SK-N-SH (cell line): ENCODE data around the gene DMGDH. TPM values are rescaled to one million over a fixed set of nuclear protein-coding genes. Genes with fewer than 3 reads are reported as not detected.

Source experiments
- CTCF ChIA-PET: fragments of 300-600, 350-600 bp; formaldehyde crosslinking; extraction: SDS; loops from one replicate; lab custom pipeline; 2021; lab: Yijun Ruan, JAX
- POLR2A ChIA-PET: fragments of 350-600 bp; sonication (Branson Sonifier 250); formaldehyde crosslinking; extraction: SDS; loops from one replicate; lab custom pipeline; 2020; ENCODE audit warnings: antibody characterized with exemption, inconsistent platforms; lab: Yijun Ruan, JAX
- DNase-seq: peaks from one replicate; pipeline ENCODE4 v3.0.0; 2012
- H2AFZ ChIP-seq: fragments of 200-600 bp; sonication (generic); 2 replicates; pipeline ENCODE4 v1.8.1; 2016; ENCODE audit warnings: antibody characterized with exemption, mild to moderate bottlenecking, low read depth
- H3F3A ChIP-seq: fragments of 200-600 bp; sonication (generic); replicated peaks from 2 replicates; pipeline ENCODE3; 2016; ENCODE audit warnings: antibody characterized with exemption, mild to moderate bottlenecking; ENCODE audit not compliant: insufficient read depth
- H3K27ac ChIP-seq, 2 experiments: fragments of 200-500 bp in 1 of 2; fragments of 200-600 bp in 1 of 2; sonication (Bioruptor generic) in 1 of 2; sonication (generic), shearing (Covaris generic) in 1 of 2; 2 replicates each; pipeline versions ENCODE4 v1.5.1 to v1.6.1; 2014 to 2016; ENCODE audit warnings: low read depth in 2 of 2, inconsistent platforms in 1 of 2, low read length in 1 of 2, mild to moderate bottlenecking in 1 of 2, mixed read lengths in 1 of 2
- H3K27me3 ChIP-seq: fragments of 200-600 bp; sonication (generic), shearing (Covaris generic); 2 replicates; pipeline ENCODE4 v1.6.1; 2016; ENCODE audit warnings: mixed run types; ENCODE audit not compliant: insufficient read depth
- H3K36me3 ChIP-seq, 2 experiments: fragments of 200-500 bp in 1 of 2; fragments of 200-600 bp in 1 of 2; sonication (Bioruptor generic) in 1 of 2; sonication (generic) in 1 of 2; replicated peaks in 1 of 2; 2 replicates each; pipeline versions ENCODE3 to v1.5.1; 2014 to 2016; ENCODE audit warnings: low read length in 1 of 2, mild to moderate bottlenecking in 1 of 2; ENCODE audit not compliant: insufficient read depth in 2 of 2, control insufficient read depth in 1 of 2
- H3K4me1 ChIP-seq, 2 experiments: fragments of 200-500 bp in 1 of 2; fragments of 200-600 bp in 1 of 2; sonication (Bioruptor generic) in 1 of 2; sonication (generic), shearing (Covaris generic) in 1 of 2; 2 replicates each; pipeline versions ENCODE4 v1.5.1 to v1.6.1; 2014 to 2016; ENCODE audit warnings: low read depth in 1 of 2, low read length in 1 of 2, mixed run types in 1 of 2; ENCODE audit not compliant: insufficient read depth in 2 of 2, control insufficient read depth in 1 of 2
- H3K4me2 ChIP-seq: fragments of 200-600 bp; sonication (generic), shearing (Covaris generic); 2 replicates; pipeline ENCODE4 v1.6.1; 2017; ENCODE audit warnings: mixed run types
- H3K4me3 ChIP-seq, 2 experiments: fragments of 200-500 bp in 1 of 2; fragments of 200-600 bp in 1 of 2; sonication (Bioruptor generic) in 1 of 2; sonication (generic), shearing (Covaris generic) in 1 of 2; 2 replicates each; pipeline versions ENCODE4 v1.5.1 to v1.8.1; 2014 to 2016; ENCODE audit warnings: low read depth in 2 of 2, inconsistent platforms in 1 of 2, low read length in 1 of 2, mild to moderate bottlenecking in 1 of 2, mixed read lengths in 1 of 2, moderate library complexity in 1 of 2
- H3K79me2 ChIP-seq: fragments of 200-600 bp; sonication (generic); 2 replicates; pipeline ENCODE4 v1.8.1; 2017; ENCODE audit warnings: mild to moderate bottlenecking; ENCODE audit not compliant: insufficient read depth
- H3K9ac ChIP-seq: fragments of 200-600 bp; sonication (generic); 2 replicates; pipeline ENCODE4 v1.6.1; 2017; ENCODE audit warnings: mixed run types
- H3K9me2 ChIP-seq: fragments of 200-600 bp; sonication (generic); 2 replicates; pipeline ENCODE4 v1.6.1; 2017; ENCODE audit warnings: mixed run types
- H3K9me3 ChIP-seq: fragments of 200-600 bp; sonication (generic); 2 replicates; pipeline ENCODE4 v1.6.1; 2017; ENCODE audit warnings: mixed run types, mild to moderate bottlenecking, moderate library complexity
- H4K20me1 ChIP-seq: fragments of 200-600 bp; sonication (generic); 2 replicates; pipeline ENCODE4 v1.6.1; 2017; ENCODE audit warnings: mild to moderate bottlenecking, mixed run types; ENCODE audit not compliant: insufficient read depth
- ELF1 ChIP-seq: IDR thresholded peaks from 2 replicates; pipeline ENCODE4 v1.4.0; 2012
- EP300 ChIP-seq, 2 experiments: IDR thresholded peaks; 2 replicates each; pipeline versions ENCODE4 v1.4.0 to v1.6.1; 2012; ENCODE audit warnings: borderline replicate concordance in 1 of 2, low read depth in 1 of 2, low read length in 1 of 2
- FOXJ3 ChIP-seq: sonication (generic); formaldehyde crosslinking; IDR thresholded peaks from 2 replicates; pipeline ENCODE4 v1.5.1; 2020; ENCODE audit warnings: mild to moderate bottlenecking, missing genetic modification reagents
- FOXM1 ChIP-seq: IDR thresholded peaks from 2 replicates; pipeline ENCODE4 v1.4.0; 2012; ENCODE audit warnings: low read depth, mild to moderate bottlenecking
- GATA2 ChIP-seq: sonication (generic); formaldehyde crosslinking; IDR thresholded peaks from 2 replicates; pipeline ENCODE4 v1.5.0; 2020; ENCODE audit warnings: mild to moderate bottlenecking, missing genetic modification reagents
- MXI1 ChIP-seq: IDR thresholded peaks from 2 replicates; pipeline ENCODE4 v1.6.1; 2012; ENCODE audit warnings: mild to moderate bottlenecking, low read depth, low read length, improper control_type of control experiment
- POLR2AphosphoS5 ChIP-seq: IDR thresholded peaks from 2 replicates; pipeline ENCODE4 v1.6.1; 2012; ENCODE audit warnings: low read depth, low read length
- RXRA ChIP-seq: IDR thresholded peaks from 2 replicates; pipeline ENCODE4 v1.4.0; 2012; ENCODE audit warnings: low read depth, mild to moderate bottlenecking, borderline replicate concordance
- SIN3A ChIP-seq: IDR thresholded peaks from 2 replicates; pipeline ENCODE4 v1.6.1; 2012; ENCODE audit warnings: low read depth, mild to moderate bottlenecking, low read length, moderate library complexity, borderline replicate concordance
- SMC3 ChIP-seq: IDR thresholded peaks from 2 replicates; pipeline ENCODE4 v1.6.1; 2012; ENCODE audit warnings: low read depth, low read length, improper control_type of control experiment
- WGBS: methylation state at CpG from one replicate; pipeline ENCODE4 v1.1.6; 2017; ENCODE audit warnings: low lambda C conversion rate; 5-methylcytosine and 5-hydroxymethylcytosine counted together
- polyA plus RNA-seq, 3 experiments: library from polyadenylated mRNA; depleted of rRNA; stranded (reverse); fragments of >200 nt; gene quantifications; 2 replicates each; pipeline ENCODE4 v1.2.3, GENCODE V29; 2012
- TF ChIP-seq, protein P1 (sequence below): IDR thresholded peaks from 2 replicates; pipeline ENCODE4 v1.6.1; 2012; ENCODE audit warnings: mild to moderate bottlenecking, low read depth, low read length, moderate library complexity
- TF ChIP-seq, protein P2 (sequence below): fragments of 150-350 bp; IDR thresholded peaks from 2 replicates; pipeline ENCODE4 v1.6.1; 2017; ENCODE audit warnings: antibody characterized with exemption, low read length, low read depth, borderline replicate concordance
- TF ChIP-seq, protein P3 (sequence below): fragments of 200-600 bp; sonication (generic); IDR thresholded peaks from 2 replicates; pipeline ENCODE4 v1.6.1; 2017; ENCODE audit warnings: antibody characterized with exemption, mild to moderate bottlenecking, moderate library complexity

DMGDH gene
- polyA plus RNA-seq, 1 of the 3 experiments (the other 2 are of a cell fraction): 0.56 TPM

DNA sequence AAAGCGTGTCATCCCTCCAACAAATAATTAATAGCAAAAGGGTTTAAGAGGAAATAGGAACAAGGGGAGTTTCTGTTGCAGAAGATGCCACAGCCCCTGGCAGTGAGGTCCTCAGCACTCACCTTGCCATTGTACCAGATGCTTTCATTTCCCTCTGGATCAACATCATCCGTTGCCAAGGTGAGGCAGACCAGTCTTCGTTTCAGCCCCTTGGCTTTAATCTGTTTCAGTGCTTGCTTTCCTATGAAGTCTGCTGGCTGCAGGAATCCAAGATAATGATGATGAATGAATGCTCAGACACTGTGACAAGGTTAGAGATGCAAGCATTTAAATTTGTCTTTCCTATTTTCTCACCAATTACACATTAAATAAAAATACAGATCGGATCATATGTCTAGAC, 64.3 kb downstream of the DMGDH start (continued):
- TF ChIP-seq, protein P1, sequence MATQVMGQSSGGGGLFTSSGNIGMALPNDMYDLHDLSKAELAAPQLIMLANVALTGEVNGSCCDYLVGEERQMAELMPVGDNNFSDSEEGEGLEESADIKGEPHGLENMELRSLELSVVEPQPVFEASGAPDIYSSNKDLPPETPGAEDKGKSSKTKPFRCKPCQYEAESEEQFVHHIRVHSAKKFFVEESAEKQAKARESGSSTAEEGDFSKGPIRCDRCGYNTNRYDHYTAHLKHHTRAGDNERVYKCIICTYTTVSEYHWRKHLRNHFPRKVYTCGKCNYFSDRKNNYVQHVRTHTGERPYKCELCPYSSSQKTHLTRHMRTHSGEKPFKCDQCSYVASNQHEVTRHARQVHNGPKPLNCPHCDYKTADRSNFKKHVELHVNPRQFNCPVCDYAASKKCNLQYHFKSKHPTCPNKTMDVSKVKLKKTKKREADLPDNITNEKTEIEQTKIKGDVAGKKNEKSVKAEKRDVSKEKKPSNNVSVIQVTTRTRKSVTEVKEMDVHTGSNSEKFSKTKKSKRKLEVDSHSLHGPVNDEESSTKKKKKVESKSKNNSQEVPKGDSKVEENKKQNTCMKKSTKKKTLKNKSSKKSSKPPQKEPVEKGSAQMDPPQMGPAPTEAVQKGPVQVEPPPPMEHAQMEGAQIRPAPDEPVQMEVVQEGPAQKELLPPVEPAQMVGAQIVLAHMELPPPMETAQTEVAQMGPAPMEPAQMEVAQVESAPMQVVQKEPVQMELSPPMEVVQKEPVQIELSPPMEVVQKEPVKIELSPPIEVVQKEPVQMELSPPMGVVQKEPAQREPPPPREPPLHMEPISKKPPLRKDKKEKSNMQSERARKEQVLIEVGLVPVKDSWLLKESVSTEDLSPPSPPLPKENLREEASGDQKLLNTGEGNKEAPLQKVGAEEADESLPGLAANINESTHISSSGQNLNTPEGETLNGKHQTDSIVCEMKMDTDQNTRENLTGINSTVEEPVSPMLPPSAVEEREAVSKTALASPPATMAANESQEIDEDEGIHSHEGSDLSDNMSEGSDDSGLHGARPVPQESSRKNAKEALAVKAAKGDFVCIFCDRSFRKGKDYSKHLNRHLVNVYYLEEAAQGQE: no peak

DNA sequence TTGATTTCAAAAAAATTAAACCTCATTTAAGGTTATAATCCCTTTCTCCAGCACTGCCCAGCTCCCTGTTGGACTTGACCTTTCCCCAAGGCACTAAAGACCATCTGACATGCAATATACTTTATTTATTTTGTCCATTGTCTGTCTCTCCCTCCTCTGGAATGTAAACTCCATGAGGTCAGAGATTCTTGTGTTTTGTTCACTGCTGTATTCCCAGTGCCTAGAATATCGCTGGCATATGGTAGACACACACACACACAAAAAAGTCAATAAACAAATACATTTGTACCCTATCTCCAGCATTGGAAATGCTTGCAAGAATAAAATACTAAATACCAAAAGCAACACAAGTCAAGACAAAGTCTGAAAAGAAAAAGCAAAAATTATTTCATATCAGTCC, 67.1 kb downstream of the DMGDH start:
- H3K4me3 ChIP-seq: no peak overlapping the region
- no peak overlapping the region for H3K4me2 ChIP-seq
- H3K9me3 ChIP-seq: no peaks in the 10 kb centered on the region
- no peak overlapping the region for H2AFZ ChIP-seq
- POLR2A ChIA-PET: no interaction called here
- CTCF ChIA-PET: interaction anchor here (1.4 to 1.8 kb wide), 2 partner anchors 17 to 18 kb away, joined by 3 to 6 read pairs; no protein-coding TSS in a partner anchor
- H3K79me2 ChIP-seq: no peaks in the 10 kb centered on the region
- H3K4me1 ChIP-seq: peaks cover 2 to 9% of the 10 kb centered on the region in 2 experiments; a peak in 2 of 4 replicates
- H3K27me3 ChIP-seq: no peaks in the 10 kb centered on the region
- WGBS: 88% methylated on average over 1 of the region's 1 CpG
- no peaks in the 10 kb centered on the region for H3K36me3 ChIP-seq
- TF ChIP-seq POLR2AphosphoS5: no peak
- TF ChIP-seq EP300 (IDR thresholded peaks at IDR 0.05; ENCODE audit: borderline replicate concordance in 1 of 2, low read depth in 1 of 2, low read length in 1 of 2): no peak
- TF ChIP-seq, protein P2, sequence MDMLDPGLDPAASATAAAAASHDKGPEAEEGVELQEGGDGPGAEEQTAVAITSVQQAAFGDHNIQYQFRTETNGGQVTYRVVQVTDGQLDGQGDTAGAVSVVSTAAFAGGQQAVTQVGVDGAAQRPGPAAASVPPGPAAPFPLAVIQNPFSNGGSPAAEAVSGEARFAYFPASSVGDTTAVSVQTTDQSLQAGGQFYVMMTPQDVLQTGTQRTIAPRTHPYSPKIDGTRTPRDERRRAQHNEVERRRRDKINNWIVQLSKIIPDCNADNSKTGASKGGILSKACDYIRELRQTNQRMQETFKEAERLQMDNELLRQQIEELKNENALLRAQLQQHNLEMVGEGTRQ: no peak
- no peak for TF ChIP-seq FOXM1
- TF ChIP-seq, protein P3, sequence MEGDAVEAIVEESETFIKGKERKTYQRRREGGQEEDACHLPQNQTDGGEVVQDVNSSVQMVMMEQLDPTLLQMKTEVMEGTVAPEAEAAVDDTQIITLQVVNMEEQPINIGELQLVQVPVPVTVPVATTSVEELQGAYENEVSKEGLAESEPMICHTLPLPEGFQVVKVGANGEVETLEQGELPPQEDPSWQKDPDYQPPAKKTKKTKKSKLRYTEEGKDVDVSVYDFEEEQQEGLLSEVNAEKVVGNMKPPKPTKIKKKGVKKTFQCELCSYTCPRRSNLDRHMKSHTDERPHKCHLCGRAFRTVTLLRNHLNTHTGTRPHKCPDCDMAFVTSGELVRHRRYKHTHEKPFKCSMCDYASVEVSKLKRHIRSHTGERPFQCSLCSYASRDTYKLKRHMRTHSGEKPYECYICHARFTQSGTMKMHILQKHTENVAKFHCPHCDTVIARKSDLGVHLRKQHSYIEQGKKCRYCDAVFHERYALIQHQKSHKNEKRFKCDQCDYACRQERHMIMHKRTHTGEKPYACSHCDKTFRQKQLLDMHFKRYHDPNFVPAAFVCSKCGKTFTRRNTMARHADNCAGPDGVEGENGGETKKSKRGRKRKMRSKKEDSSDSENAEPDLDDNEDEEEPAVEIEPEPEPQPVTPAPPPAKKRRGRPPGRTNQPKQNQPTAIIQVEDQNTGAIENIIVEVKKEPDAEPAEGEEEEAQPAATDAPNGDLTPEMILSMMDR: no peak
- TF ChIP-seq ELF1: no peak
- TF ChIP-seq RXRA: no peak
- no peak for TF ChIP-seq SIN3A
- no peak for TF ChIP-seq FOXJ3 (CRISPR knock-in tag)
- TF ChIP-seq MXI1: no peak
- TF ChIP-seq GATA2 (CRISPR knock-in tag): no peak
- TF ChIP-seq SMC3: no peak
- no peak for DNase-seq
- H4K20me1 ChIP-seq: no peaks in the 10 kb centered on the region
- peaks cover 7% of the 10 kb centered on the region for H3F3A ChIP-seq
- no peak overlapping the region for H3K9ac ChIP-seq
- 0 out of 4 replicates have a peak overlapping the region, but pooled peaks of 1 of the 2 experiments have one; percentile 55 for H3K27ac ChIP-seq
- no peaks in the 10 kb centered on the region for H3K9me2 ChIP-seq
